ENCODE data around the gene TADA3. TPM values are rescaled to one million over a fixed set of nuclear protein-coding genes. Genes with fewer than 3 reads are reported as not detected.

The TADA3 gene
- total RNA-seq, 4 donors from 2014 or later = 45.0 to 61.1 (median 52.2) TPM

DNA sequence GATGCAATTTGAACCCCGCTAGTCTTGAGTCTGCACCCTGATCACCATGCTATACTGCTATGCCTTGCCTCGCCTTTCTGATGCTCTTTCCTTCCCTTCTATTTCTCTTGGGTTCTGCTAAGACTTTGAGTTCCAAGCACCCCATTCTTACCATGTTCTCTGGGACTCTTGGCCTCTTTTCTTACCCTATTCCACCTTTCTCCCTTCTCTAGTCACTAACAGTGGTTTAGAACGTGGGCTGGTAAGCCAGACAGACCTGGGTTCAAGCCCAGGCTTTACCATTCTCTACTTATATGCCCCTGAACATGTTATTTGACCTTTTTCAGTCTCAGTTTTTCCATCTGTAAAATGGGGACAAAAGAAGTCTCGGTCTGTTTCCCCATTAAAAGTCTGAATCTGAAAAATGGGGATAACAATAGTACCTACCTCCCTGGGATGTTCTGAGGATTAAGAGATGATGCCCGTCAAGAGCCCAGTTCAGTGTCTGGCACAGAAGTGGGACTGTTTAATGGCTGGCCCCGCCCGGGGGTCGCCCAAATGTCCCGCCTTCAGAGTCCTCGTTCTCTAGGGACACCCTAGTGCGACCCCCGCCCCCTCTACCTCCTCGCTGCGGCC is 376 bp downstream of the TADA3 start:
- ATAC-seq (ENCODE audit: low FRiP score) = no peak
- DNase-seq (ENCODE audit: low spot score) = no peak

DNA sequence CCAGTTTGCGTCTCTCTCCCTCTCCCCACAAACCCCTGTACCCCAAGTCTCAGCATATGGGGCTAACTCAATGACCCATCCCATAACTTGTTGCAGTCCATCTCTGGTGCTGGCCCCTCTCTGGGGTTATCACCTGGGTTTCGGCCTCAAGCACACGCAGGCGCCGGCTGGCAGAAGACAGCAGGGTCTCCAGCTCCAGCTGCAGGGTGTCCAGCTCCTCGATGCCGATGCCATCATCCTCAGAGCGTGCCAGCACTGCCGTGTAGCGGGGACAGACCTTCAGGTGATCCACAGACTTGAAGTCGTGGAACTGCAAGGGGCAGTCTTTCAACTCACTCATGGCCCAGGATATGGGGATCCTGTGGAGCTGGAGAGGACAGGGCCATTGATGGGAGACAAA is 1.1 kb downstream of the TADA3 start:
- ATAC-seq (ENCODE audit: low FRiP score) = no peak
- DNase-seq (ENCODE audit: low spot score) = no peak

More for the DNA sequence above, 376 bp downstream of the TADA3 start:
- TF ChIP-seq CTCF (IDR thresholded peaks at IDR 0.05) = no peak

GRCh38 chr3:9787714-9788113 is 4.6 kb downstream of the TADA3 start:
- no peak for TF ChIP-seq CTCF (IDR thresholded peaks at IDR 0.05)
- no peak for ATAC-seq (ENCODE audit: low FRiP score)
- DNase-seq (ENCODE audit: low spot score) = no peak

More for the DNA sequence above, 1.1 kb downstream of the TADA3 start:
- no peak for TF ChIP-seq CTCF (IDR thresholded peaks at IDR 0.05)

DNA sequence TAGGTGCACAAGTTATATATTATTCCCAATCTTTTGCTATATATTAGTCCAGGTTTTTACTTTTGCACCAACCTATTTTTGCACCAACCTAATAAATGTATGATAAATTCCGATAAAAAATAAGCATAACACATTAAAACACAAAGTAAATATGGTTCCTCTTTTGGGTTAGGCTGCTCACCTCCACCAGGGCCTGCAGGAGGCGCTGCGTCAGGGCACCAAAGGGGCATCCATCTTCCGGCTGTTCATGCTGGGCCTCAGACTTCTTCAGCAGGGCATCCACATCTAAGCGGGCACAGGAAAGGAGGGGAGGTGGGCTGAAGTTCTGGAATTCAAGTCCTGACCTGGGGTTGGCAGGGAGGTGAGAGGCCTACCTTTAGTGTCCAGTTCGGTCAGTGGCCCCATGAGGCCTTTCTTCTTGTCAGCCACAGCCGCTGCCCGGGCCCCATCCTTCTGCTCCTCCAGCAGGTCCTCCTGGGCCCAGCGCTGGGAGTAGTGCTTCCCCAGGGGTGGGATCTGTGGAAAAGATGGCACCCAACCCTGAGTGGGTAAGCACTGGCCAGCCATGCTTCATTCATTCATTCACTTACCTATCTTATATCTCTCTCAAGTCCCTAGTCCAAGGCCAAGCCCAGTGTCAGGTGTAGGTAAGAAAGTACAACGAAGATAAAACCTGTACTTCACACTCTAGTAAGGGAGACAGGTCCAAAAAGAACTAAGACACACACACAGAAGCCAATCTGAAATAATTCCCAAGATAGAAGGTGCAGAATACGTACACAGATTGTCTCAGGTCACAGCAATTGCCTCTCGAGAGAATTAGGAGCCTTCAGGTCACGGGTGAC is 5.2 kb downstream of the TADA3 start:
- TF ChIP-seq CTCF (IDR thresholded peaks at IDR 0.05) = no peak
- ATAC-seq (ENCODE audit: low FRiP score) (no peak), DNase-seq (ENCODE audit: low spot score) (no peak)

DNA sequence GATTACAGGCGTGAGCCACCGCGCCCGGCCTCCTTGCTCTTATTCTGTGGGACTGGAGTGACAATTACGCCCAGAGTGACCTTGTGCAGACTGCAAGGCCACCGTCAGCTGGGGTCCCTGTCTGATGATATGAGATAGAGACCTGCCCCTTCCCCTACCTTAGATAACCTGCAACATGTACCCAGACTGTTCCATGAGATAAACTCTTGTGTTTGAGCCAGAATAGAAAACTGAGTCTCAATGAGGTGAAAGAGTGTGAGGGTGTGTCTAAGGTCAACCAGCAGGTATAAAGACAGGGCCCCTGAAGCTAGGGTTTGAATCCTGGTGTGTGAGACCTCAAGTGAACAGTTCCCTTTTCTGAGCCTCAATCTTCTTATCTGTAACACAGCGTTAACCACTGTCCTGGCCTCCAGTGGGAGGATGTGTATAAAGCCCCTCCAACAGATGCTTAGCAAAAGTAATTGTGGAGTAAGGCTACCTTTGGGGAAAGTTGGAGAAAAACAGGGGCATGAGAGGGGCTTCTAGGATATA is 6.0 kb downstream of the TADA3 start:
- ATAC-seq (ENCODE audit: low FRiP score) (no peak), DNase-seq (ENCODE audit: low spot score) (no peak)

GRCh38 chr3:9785602-9786001 is 6.7 kb downstream of the TADA3 start:
- ATAC-seq (ENCODE audit: low FRiP score) (no peak), DNase-seq (ENCODE audit: low spot score) (no peak)
- no peak for TF ChIP-seq CTCF (IDR thresholded peaks at IDR 0.05)

More for the DNA sequence above, 6.0 kb downstream of the TADA3 start:
- TF ChIP-seq CTCF (IDR thresholded peaks at IDR 0.05) = no peak

Measured in omental fat pad (tissue), 4 donors.